NCI-H2029 treated with DMSO at 0.1 percent for 48 hours (cell line): ENCODE results near the gene NIT1.

Experiments used
- DNase-seq: peaks from one replicate; lab custom pipeline; 2025; lab: John Stamatoyannopoulos, UW

Gene NIT1

DNA sequence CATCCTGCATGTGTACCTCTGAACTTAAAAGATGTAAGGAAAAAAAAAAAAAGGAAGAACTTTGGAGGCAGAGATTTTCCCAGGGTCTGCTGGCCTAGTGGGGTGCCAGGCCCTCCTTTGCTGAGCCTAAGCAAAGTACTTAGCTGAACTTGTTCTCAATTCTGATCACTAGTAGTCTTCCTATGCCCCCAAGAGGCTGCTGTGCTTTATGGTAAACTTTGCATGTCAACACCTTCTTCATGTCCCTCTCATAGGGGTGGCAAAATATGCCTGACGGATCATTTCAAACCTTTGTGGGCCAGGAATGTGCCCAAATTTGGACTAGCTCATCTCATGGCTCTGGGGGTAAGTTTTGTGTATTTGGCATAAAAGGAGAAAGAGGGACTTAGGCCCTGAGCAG lies 40.0 kb downstream of the NIT1 start:
- DNase-seq = no peak

DNA sequence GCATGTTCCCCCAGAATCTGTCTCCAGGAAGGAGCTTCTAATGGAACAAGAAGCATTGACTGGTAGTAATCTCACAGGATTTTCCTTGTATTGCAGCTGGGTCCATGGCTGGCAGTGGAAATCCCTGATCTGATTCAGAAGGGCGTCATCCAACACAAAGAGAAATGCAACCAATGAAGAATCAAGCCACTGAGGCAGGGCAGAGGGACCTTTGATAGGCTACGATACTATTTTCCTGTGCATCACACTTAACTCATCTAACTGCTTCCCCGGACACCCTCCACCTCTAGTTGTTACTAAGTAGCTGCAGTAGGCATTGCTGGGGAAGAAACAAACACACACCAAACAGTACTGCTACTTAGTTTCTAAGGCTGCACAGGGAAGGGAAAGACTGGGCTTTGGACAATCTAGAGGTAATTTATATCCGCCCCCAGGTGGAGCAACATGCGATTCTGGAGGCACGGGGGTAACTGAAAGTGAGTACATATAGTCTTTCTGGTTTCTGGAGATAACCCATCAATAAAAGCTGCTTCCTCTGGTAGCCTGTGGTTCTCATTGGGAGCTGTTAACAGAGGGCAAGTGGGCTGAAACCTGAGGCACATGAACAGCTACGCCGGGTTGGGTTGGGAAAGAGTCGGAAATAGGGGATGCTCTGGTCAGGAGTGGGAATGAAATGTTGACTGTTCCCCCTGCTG lies 40.6 kb downstream of the NIT1 start:
- no peak for DNase-seq

DNA sequence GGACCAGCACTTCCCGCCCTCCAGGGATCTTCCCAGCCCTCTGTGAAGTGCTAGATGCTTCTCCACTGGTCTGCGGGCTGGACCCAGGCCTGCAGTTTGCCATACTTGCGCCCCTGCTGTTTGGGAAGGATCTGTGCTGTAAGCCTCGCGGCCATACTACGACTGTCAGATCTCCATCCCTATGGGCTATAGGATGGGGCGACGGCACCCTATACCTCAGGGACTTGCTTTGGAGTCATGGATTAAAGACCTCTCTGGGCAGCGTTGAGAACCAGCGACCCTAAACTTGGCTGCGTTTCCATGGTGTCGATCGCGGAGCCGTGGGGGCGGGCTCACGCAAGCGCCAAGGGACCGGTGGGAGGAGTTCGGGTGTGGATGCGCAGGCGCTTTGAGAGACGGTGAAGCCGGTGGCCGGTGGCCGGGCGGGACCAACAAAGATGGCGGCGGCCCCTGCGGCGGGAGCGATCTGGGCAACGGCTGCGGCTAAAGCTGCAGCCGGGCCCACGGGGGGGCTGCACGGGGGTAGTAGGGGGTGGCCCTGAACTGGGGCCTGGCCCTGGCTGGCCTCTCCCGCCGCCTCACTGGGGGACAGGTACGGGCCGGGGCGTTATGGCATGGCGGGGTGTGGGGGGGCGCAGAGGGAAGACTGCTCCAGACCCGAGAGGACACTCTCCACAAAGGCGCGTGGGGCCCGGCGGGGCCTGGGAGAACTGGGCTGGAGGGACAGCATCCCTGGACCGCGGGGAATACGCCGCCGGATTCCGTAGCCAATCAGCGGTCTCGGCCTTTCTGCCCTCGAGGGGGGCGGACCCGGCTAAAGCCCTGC lies 41.4 kb downstream of the NIT1 start, which contains the start of gene USP21:
Gene USP21 (plus strand): TSS at position 414 of the 826 bp plus-strand sequence. CDS start 1,141 bp downstream, outside the sequence.
- DNase-seq = peak; percentile 78

DNA sequence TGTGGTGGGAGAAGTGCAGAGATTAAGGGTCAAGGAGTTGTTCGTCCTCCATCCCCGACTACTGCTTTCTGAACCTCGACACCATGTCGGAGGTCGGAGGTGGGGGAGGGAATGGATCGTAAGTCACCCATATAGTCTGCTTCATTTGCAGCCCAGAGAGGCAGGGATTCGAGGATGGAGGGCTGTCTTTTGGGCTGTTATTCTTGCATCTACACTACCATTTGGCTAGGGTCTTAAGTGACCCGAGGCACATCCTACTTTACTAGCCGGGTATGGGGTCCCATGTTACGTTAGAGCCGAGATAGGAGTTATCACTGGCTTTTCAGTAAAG lies 42.0 kb downstream of the NIT1 start:
- no peak for DNase-seq

DNA sequence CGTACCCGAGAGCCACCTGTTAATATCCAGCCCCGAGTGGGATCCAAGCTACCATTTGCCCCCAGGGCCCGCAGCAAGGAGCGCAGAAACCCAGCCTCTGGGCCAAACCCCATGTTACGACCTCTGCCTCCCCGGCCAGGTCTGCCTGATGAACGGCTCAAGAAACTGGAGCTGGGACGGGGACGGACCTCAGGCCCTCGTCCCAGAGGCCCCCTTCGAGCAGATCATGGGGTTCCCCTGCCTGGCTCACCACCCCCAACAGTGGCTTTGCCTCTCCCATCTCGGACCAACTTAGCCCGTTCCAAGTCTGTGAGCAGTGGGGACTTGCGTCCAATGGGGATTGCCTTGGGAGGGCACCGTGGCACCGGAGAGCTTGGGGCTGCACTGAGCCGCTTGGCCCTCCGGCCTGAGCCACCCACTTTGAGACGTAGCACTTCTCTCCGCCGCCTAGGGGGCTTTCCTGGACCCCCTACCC lies 42.8 kb downstream of the NIT1 start:
- DNase-seq = no peak

DNA sequence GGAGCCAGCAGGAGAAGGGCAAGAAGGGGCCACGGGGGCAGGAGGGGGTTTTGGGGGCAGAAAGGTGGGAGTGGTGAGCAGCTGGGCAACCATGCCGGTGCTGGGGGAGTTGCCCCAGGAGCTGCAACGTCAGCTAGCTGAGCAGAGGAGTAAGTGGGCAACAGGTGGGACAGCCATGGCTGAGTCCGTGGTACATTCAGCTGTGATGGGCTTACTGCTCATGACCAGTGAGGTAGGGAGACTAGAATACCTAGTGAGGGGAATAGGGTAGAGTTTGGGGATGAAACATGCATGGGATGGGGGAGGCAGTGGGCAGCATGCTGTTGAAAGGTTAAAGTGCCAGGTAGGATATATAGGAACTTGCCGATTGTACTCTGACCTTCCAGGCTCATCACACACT lies 43.7 kb downstream of the NIT1 start:
- DNase-seq = no peak

DNA sequence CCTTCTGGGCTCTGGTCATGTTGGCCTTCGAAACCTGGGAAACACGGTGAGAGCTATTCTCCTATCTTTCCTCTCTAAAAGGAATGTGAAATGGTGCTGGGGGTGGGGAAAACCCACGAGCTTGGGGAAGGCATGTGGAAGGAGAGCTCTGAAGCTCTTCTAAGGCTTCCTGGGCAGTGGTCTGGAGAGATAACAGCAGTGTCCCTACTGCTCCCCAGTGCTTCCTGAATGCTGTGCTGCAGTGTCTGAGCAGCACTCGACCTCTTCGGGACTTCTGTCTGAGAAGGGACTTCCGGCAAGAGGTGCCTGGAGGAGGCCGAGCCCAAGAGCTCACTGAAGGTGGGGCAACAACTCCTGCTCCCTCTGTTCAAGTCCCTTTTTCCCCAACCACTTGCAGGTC lies 44.1 kb downstream of the NIT1 start:
- DNase-seq = no peak

DNA sequence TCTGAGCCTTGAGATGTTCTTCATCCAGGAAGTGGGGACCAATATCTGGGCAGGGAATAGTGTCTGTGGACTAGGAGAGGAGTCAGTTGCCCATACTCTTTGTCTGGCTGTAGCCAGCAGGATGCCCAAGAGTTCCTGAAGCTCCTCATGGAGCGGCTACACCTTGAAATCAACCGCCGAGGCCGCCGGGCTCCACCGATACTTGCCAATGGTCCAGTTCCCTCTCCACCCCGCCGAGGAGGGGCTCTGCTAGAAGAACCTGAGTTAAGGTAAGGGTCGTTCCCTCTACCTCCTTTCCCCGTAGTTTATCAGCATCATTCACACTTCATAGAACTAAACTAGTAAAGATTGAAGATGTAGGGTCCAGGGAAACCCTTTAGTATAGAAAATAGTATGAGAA lies 44.9 kb downstream of the NIT1 start:
- no peak for DNase-seq

DNA sequence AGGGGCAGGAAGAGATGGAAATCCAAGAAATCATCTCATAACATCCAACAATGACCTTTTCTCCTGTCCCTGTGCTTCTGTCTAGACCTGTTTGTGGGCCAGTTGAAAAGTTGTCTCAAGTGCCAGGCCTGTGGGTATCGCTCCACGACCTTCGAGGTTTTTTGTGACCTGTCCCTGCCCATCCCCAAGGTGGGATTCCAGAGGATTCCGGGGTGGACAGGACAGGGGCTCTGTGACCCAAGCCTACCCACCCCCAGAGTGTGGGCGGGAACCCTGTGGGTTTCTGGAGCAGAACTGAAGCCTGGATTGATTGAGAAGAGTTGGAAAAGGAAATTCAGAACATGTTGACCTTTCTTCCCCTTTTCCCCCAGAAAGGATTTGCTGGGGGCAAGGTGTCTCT lies 45.9 kb downstream of the NIT1 start:
- DNase-seq = no peak

DNA sequence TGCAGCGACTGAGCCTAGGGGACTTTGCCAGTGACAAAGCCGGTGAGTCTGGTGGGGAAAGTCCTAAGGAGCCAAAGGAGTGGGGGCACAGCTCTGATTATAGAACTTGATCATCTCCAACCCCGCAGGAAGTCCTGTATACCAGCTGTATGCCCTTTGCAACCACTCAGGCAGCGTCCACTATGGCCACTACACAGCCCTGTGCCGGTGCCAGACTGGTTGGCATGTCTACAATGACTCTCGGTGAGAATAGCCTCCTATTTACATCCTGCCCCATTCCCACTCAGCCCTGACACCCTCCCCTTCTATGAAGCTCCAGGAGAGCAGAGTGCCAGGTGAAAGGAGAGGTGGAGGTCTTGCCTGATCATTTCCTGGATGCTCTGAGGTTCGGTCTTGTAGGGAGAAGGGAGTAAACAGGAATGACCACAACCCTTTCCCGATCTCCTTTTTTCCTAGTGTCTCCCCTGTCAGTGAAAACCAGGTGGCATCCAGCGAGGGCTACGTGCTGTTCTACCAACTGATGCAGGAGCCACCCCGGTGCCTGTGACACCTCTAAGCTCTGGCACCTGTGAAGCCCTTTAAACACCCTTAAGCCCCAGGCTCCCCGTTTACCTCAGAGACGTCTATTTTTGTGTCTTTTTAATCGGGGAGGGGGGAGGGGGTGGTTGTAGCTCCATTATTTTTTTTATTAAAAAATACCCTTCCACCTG lies 47.2 kb downstream of the NIT1 start:
- DNase-seq = no peak

DNA sequence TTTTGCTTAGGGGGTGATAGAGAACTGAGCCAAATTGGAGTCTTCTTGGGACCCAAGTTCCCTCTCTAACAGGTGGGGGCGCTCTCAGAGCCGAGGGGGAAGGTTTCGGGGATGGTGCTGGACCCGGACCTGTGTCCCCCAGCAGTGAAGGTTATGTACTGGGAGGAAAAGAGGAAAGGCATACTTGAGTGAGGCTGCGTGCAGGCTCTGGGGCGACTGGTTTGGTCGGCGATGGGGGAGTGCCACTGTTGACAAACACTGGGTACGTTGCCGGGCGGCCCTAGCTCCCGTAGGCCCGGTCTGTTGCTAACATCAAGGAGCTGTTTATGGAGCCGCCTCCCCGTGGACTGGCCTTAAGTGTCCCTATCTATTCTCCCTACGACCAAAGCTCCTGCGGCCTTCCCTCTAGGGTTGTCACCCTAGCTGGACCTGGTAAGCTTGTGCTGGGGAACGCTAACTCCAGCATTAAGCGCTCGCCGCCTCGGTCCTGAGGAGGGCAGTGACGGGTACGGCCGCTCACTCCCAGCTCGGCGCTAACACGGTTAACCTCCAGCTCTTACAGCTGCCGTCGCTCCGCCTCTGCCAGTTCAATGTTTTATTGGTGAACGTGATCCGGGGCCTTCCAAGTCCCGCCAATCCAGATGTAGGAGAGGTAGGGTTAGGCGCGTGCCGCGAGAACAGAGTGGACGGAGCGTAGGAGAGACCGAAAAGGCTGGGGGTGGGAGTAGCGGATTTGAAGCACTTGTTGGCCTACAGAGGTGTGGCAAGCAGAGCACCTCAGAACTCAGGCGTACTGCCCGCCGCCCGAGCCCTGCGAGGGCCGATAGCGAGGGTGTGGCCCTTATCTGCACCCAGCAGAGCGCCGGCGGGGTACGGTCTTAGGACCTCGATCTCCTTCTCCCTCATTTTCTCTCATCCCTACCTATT lies 48.1 kb downstream of the NIT1 start, which contains the start of gene PPOX:
Gene PPOX (plus strand): TSS at position 685 of the 927 bp plus-strand sequence. CDS start 422 bp downstream, outside the sequence.
- peak; percentile 95 for DNase-seq

DNA sequence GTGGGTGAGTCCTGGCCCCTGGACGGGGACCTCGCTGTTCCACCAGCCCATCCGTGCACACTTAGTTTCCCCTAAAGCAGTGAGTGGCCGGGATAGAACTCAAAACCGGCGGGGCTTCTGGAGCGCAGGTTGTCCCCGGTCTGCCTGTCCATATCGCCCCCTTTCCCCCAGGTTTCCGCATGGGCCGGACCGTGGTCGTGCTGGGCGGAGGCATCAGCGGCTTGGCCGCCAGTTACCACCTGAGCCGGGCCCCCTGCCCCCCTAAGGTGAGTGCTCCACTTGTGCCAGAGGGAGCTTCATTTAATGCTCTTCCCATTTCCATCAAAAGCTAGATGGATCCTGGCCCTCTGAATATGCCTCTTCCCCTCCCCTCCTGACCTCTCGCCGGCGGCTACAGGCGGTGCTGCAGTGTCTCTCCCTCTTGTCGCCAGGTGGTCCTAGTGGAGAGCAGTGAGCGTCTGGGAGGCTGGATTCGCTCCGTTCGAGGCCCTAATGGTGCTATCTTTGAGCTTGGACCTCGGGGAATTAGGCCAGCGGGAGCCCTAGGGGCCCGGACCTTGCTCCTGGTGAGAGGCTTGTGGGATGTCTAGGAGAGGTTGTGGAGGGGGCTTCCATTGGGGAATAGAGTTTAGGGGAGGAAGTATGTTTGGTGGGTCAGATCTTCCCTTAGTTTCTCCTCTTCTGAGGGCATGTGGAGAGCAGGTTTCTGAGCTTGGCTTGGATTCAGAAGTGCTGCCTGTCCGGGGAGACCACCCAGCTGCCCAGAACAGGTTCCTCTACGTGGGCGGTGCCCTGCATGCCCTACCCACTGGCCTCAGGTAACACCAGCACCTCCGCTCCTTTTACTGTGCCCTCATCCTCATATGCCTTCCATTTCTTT lies 49.0 kb downstream of the NIT1 start:
- DNase-seq = no peak

DNA sequence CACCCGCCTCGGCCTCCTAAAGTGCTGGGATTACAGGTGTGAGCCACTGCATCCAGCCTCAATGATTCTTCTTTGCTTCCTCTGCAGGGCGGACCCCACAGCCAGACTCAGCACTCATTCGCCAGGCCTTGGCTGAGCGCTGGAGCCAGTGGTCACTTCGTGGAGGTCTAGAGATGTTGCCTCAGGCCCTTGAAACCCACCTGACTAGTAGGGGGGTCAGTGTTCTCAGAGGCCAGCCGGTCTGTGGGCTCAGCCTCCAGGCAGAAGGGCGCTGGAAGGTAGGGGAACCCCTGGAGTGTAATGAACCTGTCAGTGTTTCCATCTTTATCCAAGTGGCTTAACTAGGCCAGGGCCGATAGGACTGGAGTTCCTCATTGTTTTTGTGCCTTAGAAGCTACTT lies 51.0 kb downstream of the NIT1 start:
- no peak for DNase-seq
